Activated CD8-positive, alpha-beta memory T cell treated with anti-CD3 and anti-CD28 coated beads, Interleukin-2, amount 50 U/mL, for 4 hours (primary cell): ENCODE measurements around the gene HIVEP3.
"Not testable (repeated sequence)": the region's sequence is repeated elsewhere in the genome, so short reads cannot be mapped to it uniquely, and the experiment has no call there.

Source experiments
- DNase-seq: peaks from one replicate; pipeline ENCODE4 v3.0.0-alpha.2; 2020

Gene HIVEP3

GRCh38 chr1:41918450-41919043, at the start of gene HIVEP3:
Gene HIVEP3 (minus strand): TSS chr1:41918922.
- no peak for DNase-seq

- DNase-seq, result no peak
Observed at GRCh38 chr1:41964400-41964799, 45.7 kb upstream of the HIVEP3 start.

GRCh38 chr1:41963636-41964035, 44.9 kb upstream of the HIVEP3 start:
- no peak for DNase-seq

- DNase-seq, result no peak
Observed at GRCh38 chr1:41958015-41958673, 39.4 kb upstream of the HIVEP3 start.

GRCh38 chr1:41957568-41957967, 38.8 kb upstream of the HIVEP3 start:
- DNase-seq, result no peak

GRCh38 chr1:41955461-41956159, 36.9 kb upstream of the HIVEP3 start:
- no peak for DNase-seq

- DNase-seq, result no peak
Observed at GRCh38 chr1:41954533-41954944, 35.8 kb upstream of the HIVEP3 start.

- DNase-seq, result no peak
Observed at GRCh38 chr1:41953291-41953690, 34.6 kb upstream of the HIVEP3 start.

- DNase-seq, result no peak
Observed at GRCh38 chr1:41952208-41952607, 33.5 kb upstream of the HIVEP3 start.

- DNase-seq, result not testable (repeated sequence)
Observed at GRCh38 chr1:41951492-41951891, 32.8 kb upstream of the HIVEP3 start.

GRCh38 chr1:41950820-41951219, 32.1 kb upstream of the HIVEP3 start:
- DNase-seq, result no peak

GRCh38 chr1:41945946-41946345, 27.2 kb upstream of the HIVEP3 start:
- not testable (repeated sequence) for DNase-seq

- DNase-seq, result no peak
Observed at GRCh38 chr1:41943717-41944116, 25.0 kb upstream of the HIVEP3 start.

GRCh38 chr1:41942278-41942677, 23.6 kb upstream of the HIVEP3 start:
- DNase-seq, result no peak

GRCh38 chr1:41941381-41941780, 22.7 kb upstream of the HIVEP3 start:
- no peak for DNase-seq

- DNase-seq, result no peak
Observed at GRCh38 chr1:41939194-41939593, 20.5 kb upstream of the HIVEP3 start.

GRCh38 chr1:41936107-41936506, 17.4 kb upstream of the HIVEP3 start:
- DNase-seq, result no peak

- no peak for DNase-seq
Observed at GRCh38 chr1:41935226-41935625, 16.5 kb upstream of the HIVEP3 start.

- no peak for DNase-seq
Observed at GRCh38 chr1:41933106-41933505, 14.4 kb upstream of the HIVEP3 start.

GRCh38 chr1:41931578-41931977, 12.9 kb upstream of the HIVEP3 start:
- no peak for DNase-seq

GRCh38 chr1:41927118-41927517, 8.4 kb upstream of the HIVEP3 start:
- no peak for DNase-seq

- DNase-seq, result no peak
Observed at GRCh38 chr1:41925712-41926111, 7.0 kb upstream of the HIVEP3 start.

GRCh38 chr1:41924911-41925310, 6.2 kb upstream of the HIVEP3 start:
- no peak for DNase-seq

GRCh38 chr1:41921271-41921670, 2.5 kb upstream of the HIVEP3 start:
- not testable (repeated sequence) for DNase-seq
